Germinal center (tissue), 1 donor: ENCODE data around the gene TTLL13.

Source experiments
- DNase-seq: peaks from one replicate; pipeline ENCODE4 v3.0.0; 2012; ENCODE audit warnings: mixed read lengths, low spot score

TTLL13 gene

DNA sequence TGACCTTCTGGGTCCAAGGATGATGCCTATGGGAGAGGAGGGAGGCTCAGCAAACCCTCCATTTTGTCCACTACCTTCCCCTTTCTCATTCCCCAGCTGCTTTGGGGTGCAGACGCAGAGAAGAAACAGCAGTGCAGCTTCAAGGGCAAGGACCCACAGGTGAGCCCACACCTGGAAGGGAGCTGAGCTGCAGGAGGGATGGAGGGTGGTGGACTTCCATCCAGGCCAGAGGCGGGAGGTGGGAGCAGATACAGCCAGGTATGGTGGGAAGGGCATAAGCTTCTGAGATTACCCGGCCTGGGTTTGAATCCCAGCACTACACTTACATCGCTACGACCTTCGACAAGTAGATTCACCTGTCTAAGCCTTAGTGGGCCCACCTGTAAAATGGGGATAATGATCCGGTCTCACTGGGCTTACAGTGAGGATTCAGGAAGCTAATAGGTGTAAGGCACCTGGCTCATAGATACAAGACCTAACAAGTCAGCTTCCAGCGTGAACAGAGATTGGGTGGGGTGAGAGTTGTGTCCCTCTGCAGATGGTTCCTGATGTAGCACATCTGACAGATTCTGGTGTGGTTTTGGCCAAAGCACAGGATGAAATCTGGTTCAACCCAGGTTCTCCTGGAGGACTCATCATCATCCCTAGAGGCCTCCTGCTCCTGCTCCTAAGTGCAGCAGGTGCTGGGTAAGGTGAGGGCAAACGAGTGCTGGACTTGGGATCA is 31.5 kb upstream of the TTLL13 start:
- DNase-seq = no peak

- DNase-seq = peak; percentile 79
Measured at GRCh38 chr15:90219421-90220141, 29.8 kb upstream of the TTLL13 start.

- DNase-seq = peak; percentile 44
Measured at GRCh38 chr15:90221246-90221900, 28.0 kb upstream of the TTLL13 start.

- DNase-seq = no peak
Measured at GRCh38 chr15:90222547-90222946, 26.8 kb upstream of the TTLL13 start.

DNA sequence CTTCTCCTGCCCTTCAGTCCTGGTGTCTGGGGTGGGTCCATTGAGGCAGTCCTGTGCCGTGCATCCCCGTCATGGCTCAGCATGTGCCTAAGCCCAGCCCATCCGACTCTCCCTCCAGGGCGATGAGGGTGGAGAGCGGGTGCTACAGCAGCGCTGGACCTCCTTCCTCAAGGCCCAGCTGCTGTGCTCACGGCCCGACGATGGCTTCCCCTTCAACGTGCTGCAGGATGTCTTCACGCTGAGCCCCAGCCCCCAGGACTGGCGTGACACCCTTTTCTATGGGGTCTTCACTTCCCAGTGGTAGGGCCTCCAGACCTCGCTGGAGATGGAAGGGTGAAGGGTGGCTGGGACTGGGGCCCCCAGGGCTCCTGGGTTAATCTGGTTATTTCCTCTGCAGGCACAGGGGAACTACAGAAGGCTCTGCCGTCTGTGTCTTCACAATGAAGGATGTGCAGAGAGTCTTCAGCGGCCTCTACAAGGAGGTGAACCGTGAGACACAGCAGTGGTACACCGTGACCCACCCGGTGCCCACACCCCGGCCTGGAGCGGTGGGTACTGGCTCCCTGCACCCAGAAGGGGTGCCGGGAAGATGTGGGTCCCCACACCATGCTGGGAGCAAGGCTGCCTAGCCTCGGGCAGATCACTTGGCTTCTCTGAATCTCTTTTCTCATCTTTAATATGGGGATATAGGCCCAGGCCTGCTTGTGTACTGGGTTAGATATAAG is 25.8 kb upstream of the TTLL13 start:
- DNase-seq = no peak

GRCh38 chr15:90225047-90225446 is 24.3 kb upstream of the TTLL13 start:
- no peak for DNase-seq

GRCh38 chr15:90225504-90226234 is 23.7 kb upstream of the TTLL13 start:
- DNase-seq = no peak

DNA sequence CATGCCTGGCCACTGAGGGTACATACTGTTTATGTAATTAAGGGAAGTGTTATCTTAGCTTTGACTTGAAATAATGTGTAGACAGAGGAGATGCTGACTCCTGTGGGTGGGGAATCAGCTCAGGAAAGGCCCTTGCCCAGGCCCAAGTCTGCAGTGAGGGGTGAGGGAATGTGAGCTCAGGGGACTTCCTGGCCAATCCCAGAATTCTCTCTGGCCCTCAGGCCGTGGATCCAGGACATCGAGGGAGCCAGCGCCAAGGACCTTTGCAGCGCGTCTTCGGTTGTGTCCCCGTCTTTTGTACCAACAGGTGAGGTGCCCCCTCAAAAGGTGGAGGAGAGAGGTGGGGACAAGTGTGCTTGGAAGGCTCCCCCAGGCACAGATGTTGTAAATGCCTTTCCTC is 22.0 kb upstream of the TTLL13 start:
- DNase-seq = no peak

DNA sequence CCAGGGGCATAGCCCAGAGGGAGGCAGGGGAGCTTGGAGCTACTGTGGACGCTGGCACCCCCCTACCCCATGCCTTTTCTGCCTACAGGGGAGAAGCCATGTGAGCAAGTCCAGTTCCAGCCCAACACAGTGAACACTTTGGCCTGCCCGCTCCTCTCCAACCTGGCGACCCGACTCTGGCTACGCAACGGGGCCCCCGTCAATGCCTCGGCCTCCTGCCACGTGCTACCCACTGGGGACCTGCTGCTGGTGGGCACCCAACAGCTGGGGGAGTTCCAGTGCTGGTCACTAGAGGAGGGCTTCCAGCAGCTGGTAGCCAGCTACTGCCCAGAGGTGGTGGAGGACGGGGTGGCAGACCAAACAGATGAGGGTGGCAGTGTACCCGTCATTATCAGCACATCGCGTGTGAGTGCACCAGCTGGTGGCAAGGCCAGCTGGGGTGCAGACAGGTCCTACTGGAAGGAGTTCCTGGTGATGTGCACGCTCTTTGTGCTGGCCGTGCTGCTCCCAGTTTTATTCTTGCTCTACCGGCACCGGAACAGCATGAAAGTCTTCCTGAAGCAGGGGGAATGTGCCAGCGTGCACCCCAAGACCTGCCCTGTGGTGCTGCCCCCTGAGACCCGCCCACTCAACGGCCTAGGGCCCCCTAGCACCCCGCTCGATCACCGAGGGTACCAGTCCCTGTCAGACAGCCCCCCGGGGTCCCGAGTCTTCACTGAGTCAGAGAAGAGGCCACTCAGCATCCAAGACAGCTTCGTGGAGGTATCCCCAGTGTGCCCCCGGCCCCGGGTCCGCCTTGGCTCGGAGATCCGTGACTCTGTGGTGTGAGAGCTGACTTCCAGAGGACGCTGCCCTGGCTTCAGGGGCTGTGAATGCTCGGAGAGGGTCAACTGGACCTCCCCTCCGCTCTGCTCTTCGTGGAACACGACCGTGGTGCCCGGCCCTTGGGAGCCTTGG is 21.3 kb upstream of the TTLL13 start:
- DNase-seq = no peak

DNA sequence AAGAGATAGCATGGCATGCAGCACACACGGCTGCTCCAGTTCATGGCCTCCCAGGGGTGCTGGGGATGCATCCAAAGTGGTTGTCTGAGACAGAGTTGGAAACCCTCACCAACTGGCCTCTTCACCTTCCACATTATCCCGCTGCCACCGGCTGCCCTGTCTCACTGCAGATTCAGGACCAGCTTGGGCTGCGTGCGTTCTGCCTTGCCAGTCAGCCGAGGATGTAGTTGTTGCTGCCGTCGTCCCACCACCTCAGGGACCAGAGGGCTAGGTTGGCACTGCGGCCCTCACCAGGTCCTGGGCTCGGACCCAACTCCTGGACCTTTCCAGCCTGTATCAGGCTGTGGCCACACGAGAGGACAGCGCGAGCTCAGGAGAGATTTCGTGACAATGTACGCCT is 20.4 kb upstream of the TTLL13 start:
- DNase-seq = no peak

DNA sequence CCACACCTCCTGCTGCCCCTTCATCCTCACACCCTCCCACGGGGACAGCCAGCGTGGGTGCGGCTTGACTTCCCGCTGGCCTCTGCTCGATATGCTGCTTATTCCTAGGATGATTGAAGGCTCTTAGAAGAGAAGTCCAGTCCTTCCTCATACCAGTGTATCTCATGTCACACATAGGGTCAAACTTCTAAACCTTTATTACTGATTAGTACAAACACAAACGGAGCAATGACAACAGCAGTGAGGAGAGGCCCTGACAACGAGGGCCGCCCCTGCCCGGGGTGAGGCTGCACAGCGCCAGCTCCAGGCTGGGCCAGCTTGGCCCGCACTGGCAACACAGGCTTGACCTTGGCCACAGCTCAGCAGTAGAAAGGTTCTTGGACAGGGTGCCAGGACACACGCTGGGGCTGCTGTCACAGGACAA is 19.3 kb upstream of the TTLL13 start:
- DNase-seq = no peak

- DNase-seq = no peak
Measured at GRCh38 chr15:90230610-90231009, 18.7 kb upstream of the TTLL13 start.

DNA sequence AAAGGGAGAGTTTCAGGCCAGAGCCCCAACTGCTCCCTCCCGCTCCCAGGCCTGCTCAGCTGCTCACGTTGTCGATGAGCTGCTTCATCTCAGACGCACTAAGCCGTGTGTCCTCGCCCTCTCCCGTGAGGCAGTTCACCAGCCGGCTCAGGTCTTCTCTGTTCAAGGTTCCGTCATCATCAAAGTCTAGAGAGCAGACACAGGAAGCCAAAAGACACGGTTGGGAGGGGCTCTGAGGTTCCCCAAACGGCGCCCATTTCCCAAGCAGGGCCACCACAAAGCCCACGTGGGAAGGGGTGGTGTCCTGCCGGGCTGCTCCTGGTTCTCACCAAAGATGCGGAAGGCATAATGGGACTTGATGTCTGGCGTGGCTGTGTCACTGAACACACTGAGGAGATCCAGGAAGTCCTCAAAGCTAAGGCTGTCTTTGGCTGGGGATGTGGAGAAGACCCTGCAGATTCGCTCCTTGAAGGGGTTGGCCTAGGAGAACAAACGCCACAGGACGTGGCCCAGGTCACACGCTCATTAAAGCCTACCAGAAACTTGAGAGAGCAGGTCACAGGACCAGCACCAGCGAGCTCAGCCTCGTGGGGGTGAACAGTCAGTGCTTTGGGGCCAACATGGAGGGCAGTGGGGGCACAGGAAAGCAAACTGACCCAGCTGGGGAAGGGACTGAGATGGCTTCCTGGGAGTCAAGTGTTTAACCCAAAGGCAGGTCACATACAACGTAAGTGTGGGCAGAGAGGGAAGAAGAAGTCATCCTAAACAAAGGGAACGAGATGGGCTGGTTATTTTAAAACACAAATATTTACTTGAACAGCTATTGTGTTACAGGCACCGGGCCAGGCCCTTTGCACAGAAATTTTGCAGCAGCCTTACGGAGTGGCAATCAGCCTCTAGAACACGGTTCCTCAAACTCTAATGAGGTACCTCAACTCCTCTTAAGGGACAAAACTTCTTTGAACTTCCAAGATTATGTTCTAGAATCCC is 18.0 kb upstream of the TTLL13 start:
- peak; percentile 75 for DNase-seq

- DNase-seq = no peak
Measured at GRCh38 chr15:90232196-90232595, 17.2 kb upstream of the TTLL13 start.

- no peak for DNase-seq
Measured at GRCh38 chr15:90232941-90233386, 16.4 kb upstream of the TTLL13 start.

- DNase-seq = peak; percentile 46
Measured at GRCh38 chr15:90233387-90234095, 15.8 kb upstream of the TTLL13 start, which contains the start of gene CIB1. CIB1 (minus strand) TSS chr15:90233941; CDS start chr15:90233885, 56 bp downstream.

GRCh38 chr15:90234096-90234988 is 15.0 kb upstream of the TTLL13 start, which contains the start of gene GDPGP1:
GDPGP1 (plus strand) TSS chr15:90234209; CDS start chr15:90240909, 6,700 bp downstream.
- peak; percentile 97 for DNase-seq
